ENCODE measurements around the gene MALSU1. TPM values are rescaled to one million over a fixed set of nuclear protein-coding genes. Genes with fewer than 3 reads are reported as not detected.

The MALSU1 gene
- polyA plus RNA-seq, 4 donors = 47.8 to 61.9 (median 53.9) TPM

DNA sequence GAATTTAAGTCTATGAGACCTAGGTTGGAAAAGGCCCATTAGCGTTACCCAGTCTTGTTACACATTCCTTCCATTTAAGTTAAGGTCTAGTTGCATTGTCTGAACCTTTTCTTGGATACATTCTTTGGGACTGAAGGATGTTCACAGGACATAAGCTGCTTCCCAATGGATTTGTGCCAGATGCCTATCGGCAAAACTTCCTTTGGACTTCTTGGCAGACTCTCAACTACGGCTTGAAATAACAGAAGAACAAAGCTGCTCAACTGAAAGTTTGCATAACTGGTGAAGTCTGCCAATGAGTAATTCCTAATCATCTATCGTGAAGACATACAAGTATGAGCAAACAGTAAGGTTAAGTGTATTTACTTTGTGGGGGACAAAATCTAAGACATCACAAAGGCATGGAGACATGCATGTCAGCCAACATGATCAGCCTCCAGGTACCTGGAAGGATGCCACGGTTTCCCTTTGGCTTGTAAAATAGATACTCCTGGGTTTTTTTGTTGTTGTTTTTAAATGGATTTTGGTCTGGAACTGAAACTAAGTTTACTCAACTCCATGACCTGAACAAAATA, 35.4 kb downstream of the MALSU1 start:
- no peak for DNase-seq (ENCODE audit: low read depth in 4 of 4, low spot score in 2 of 4)

- DNase-seq (ENCODE audit: low read depth in 4 of 4, low spot score in 2 of 4) = no peak
Measured at GRCh38 chr7:23335136-23335535, 36.0 kb downstream of the MALSU1 start.

DNA sequence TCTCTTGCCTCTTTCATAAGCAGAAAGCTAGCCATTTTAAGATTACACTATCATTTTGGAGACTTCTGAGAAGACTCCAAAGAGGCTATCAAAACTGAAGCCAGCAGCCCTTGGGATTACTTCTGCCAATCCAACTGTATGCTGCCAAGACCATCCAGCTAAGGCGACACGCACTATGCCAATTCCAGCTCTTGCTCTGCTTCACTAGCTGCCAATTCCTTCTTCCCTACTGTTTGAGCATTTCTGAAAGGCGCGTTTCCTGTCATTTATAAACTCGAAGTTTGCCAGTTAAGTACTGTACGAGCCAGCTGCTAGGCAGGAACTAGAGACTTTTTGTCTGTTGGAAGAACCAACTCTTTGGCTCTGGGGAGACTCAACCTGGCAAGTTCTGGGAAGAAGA, 36.5 kb downstream of the MALSU1 start:
- DNase-seq (ENCODE audit: low read depth in 4 of 4, low spot score in 2 of 4) = no peak

DNA sequence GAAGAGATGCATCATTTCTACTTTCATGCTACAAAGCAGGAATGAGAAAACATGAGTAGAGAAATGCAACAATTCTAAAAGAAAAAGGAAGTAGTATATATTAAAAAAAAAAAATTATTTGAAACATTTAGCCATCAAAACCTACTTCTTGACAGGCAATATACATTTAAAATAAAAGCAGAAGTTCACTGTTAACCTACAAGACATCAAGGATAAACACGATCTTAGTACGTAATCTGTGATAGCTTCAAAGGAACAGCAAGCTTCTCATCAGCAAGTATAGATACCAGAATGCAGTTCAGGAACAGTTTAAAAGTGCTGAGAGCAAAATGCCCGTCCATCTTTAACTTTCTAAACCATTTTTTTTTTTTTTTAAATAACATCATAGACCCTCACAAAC, 36.9 kb downstream of the MALSU1 start:
- no peak for DNase-seq (ENCODE audit: low read depth in 4 of 4, low spot score in 2 of 4)

DNA sequence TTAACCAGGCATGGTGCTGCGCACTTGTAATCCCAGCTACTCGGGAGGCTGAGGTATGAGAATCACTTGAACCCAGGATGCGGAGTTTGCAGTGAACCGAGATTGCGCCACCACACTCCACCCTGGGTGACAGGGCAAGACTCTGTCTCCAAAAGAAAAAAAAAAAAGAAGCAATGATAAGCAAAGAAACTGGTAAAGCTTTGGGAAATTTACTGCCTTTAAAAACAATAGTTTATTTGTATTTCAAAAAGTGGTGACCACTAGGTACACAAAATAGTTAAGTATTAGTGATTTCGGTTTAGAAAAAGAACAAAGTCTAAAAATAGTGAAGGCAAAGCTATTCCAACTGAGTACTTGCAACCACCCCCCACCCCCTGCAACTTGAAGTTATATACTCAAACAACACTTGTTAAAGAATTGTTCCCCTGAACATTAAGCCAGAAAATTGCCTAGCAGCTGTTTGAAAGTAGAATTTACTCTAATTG, 37.7 kb downstream of the MALSU1 start:
- DNase-seq (ENCODE audit: low read depth in 4 of 4, low spot score in 2 of 4) = no peak

GRCh38 chr7:23337374-23337773, 38.2 kb downstream of the MALSU1 start:
- no peak for DNase-seq (ENCODE audit: low read depth in 4 of 4, low spot score in 2 of 4)

DNA sequence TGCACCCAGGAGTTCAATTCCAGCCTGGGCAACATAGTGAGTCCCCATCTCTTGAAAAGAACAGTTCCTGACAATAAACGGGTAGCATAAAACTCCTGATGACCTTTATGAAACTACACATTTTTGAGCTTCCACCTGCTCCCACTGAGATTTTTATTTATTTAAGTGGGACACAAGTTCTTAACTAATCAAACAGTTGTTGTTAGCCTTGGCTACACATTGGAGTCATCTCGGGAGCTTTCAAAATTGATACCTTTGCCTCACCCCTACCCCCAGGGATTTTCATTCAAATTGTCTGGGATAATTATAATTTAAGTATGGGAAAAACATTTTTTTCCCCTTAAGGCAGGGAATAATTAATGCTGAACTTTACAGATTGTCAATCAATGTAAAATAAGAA, 39.3 kb downstream of the MALSU1 start:
- DNase-seq (ENCODE audit: low read depth in 4 of 4, low spot score in 2 of 4) = no peak

- no peak for DNase-seq (ENCODE audit: low read depth in 4 of 4, low spot score in 2 of 4)
Measured at GRCh38 chr7:23338863-23339262, 39.7 kb downstream of the MALSU1 start.

DNA sequence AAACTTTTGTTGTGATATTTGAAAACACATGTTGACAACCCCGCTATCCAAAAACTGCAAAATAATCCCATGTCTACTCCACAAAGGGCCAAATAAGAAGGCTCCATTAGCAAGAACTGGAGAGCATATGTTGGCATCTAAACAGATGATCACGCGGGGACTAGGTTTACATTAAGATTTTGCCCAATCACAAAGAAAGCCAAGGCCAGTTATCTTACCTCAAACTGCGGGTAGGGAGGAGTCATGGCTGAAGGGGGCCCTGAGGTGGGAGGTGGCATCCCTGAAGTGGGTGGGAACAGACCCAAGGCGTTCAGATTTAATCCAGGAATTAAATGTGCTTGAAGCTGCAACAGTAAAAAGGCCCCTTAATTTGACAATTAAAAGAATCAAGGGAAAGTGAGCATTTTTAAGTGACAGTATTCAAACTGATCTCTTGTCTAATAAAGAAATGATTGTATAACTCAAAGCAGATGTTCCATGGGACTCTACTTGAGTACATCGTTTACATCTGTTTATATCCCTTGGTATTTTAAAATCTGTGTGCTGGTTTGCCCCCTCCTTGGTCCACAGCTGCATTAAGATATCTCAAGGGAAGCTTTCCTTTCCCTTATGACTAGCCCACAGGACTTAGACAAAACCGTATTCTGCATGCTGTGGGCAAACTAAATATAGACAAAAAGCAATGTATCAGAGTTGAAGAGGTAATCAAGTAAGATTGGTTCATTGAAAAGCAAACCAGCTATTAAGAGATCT, 42.9 kb downstream of the MALSU1 start:
- no peak for DNase-seq (ENCODE audit: low read depth in 4 of 4, low spot score in 2 of 4)

DNA sequence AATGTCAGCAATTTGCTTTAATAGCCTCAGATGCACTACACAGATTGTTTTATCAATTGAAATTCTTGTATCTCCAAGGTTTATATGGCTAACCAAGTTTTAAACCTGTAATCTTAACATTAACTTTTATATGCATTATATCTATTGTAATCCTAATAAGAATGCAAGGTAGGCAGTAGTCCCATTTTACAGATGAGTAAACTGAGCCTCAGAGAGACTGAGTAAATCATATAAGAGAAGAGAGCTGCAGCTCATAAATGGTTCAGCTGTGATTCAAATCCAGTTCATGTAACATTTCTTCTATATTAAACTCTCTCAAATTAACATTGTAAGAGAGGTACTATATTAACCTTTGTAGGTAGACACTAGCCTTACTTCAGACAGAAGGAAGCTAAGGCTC, 44.0 kb downstream of the MALSU1 start:
- DNase-seq (ENCODE audit: low read depth in 4 of 4, low spot score in 2 of 4) = no peak

DNA sequence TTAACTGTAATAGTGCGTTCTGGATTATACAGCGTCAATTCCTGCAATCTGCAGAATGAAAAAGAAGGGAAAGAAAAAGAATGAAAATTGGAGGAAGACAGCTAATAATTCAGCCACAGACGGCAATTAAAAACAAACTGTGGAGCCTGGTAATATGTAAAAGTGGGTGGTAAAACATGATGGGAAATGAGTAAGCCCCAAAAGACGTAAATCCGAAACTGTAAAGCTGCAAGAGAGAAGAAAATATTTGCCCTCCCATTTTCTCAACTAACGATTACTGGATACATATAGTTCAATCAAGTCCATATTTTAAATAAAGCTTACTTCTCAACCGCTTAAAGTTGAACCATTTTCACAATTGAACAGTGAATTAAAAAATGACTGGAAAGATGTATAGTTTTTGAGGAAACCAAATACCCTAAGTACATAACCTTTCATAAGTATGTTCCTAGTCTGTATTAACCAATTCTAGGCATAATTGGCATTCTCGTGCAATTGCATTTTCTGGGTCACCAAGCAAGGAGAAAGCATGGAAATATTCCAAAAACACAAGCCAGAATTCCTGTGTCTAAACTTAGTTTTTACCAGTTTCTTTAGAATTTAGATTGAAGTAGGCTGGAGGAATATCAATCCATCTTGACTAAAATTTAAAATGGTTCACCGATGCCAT, 44.8 kb downstream of the MALSU1 start:
- DNase-seq (ENCODE audit: low read depth in 4 of 4, low spot score in 2 of 4) = no peak

GRCh38 chr7:23345601-23346000, 46.5 kb downstream of the MALSU1 start:
- DNase-seq (ENCODE audit: low read depth in 4 of 4, low spot score in 2 of 4) = no peak

- no peak for DNase-seq (ENCODE audit: low read depth in 4 of 4, low spot score in 2 of 4)
Measured at GRCh38 chr7:23346316-23346715, 47.2 kb downstream of the MALSU1 start.

GRCh38 chr7:23347033-23347681, 48.0 kb downstream of the MALSU1 start:
- DNase-seq (ENCODE audit: low read depth in 4 of 4, low spot score in 2 of 4) = no peak

DNA sequence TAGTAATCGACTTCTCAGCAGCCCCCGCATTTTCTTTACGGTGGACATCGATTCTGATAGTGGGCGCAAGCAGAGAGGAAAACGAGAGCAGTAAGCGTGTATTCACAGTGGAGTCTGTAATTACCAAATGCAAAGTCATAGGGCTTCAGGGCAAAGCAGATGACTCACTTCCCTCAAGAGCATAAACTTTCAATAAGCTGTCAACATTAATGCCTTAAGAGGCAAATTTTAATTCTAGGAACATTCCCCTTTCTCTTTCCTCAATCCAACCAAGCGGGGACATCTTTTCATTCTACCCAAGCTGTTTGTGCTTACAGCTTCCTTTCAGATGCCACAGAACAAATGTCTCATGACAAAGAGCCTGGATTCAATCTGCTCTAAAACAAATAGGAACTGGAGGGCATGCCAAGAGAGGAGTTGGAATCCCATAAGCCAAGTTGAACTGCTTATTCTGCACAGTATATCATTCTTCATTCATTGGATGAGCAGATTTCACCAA, 48.6 kb downstream of the MALSU1 start:
- DNase-seq (ENCODE audit: low read depth in 4 of 4, low spot score in 2 of 4) = no peak

DNA sequence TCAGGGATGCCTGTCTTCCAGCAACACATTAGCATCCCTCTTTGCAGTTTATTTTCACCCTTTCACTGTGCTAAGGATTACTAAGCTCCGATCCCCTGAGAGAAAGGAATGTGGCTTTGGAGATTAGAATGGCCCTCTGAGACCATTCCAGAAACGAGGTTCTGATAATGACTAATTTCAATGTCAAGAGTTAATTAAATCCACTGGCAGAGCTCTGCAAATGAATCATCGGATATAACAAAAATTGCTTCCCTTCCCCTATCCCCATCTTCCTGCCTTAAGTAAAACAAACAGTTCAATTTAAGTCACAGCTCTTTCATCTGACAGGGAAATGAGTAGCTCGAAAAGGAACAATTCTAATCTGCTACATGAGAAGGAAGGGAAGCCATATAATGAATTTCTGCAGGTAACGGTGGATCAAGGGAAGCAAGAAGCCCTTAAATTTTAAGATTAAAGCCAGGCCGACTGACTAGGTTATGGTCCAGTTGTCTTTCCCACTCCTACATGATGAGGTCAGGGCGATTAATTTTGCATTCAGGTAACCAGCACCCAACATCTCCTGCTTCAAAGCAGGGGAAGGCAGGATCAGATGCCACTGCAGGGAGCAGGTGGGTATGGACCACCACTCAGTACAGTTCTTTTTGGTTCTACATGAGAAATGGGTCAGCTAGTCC, 50.5 kb downstream of the MALSU1 start:
- no peak for DNase-seq (ENCODE audit: low read depth in 4 of 4, low spot score in 2 of 4)

DNA sequence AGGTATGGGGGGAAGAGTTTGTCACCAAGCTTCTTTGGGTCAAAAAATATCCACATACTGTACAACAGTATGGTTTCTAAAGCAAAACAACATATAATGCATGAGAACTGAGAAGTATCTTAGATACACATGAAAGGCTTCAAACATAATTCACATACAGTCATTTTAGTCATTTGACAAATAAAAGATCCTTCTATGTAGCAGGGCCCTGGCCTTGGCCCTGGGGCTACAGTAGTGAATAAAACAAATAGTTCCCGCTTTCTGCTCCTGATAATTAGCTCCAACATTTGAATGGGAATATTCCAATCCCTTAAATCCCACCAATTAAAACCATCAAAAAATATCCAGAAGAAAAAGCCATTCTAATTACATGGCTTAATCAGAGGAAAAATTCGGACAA, 51.3 kb downstream of the MALSU1 start:
- DNase-seq (ENCODE audit: low read depth in 4 of 4, low spot score in 2 of 4) = no peak

- DNase-seq (ENCODE audit: low read depth in 4 of 4, low spot score in 2 of 4) = no peak
Measured at GRCh38 chr7:23353172-23353571, 54.0 kb downstream of the MALSU1 start.

GRCh38 chr7:23356168-23356567, 57.0 kb downstream of the MALSU1 start:
- DNase-seq (ENCODE audit: low read depth in 4 of 4, low spot score in 2 of 4) = no peak

- no peak for DNase-seq (ENCODE audit: low read depth in 4 of 4, low spot score in 2 of 4)
Measured at GRCh38 chr7:23356726-23357125, 57.6 kb downstream of the MALSU1 start.

Measured in left renal cortex interstitium (tissue), 4 donors.